Raji (cell line): Measurements from ENCODE around the gene FSTL4.

Source experiments
- POLR2A ChIP-seq: IDR thresholded peaks from 2 replicates; pipeline ENCODE4 v1.6.1; 2011; ENCODE audit warnings: low read depth, low read length, control low read depth; ENCODE audit not compliant: insufficient read depth

The FSTL4 gene

GRCh38 chr5:133427121-133427777 lies 185.1 kb downstream of the FSTL4 start:
- no peak for TF ChIP-seq POLR2A

- TF ChIP-seq POLR2A = no peak
Measured at GRCh38 chr5:133426264-133426663, 186.1 kb downstream of the FSTL4 start.

- TF ChIP-seq POLR2A = no peak
Measured at GRCh38 chr5:133425764-133426163, 186.6 kb downstream of the FSTL4 start.

- no peak for TF ChIP-seq POLR2A
Measured at GRCh38 chr5:133425222-133425621, 187.1 kb downstream of the FSTL4 start.

- no peak for TF ChIP-seq POLR2A
Measured at GRCh38 chr5:133423618-133424282, 188.6 kb downstream of the FSTL4 start.

- TF ChIP-seq POLR2A = no peak
Measured at GRCh38 chr5:133423011-133423617, 189.2 kb downstream of the FSTL4 start.

GRCh38 chr5:133421806-133422205 lies 190.5 kb downstream of the FSTL4 start:
- no peak for TF ChIP-seq POLR2A

GRCh38 chr5:133421394-133421793 lies 190.9 kb downstream of the FSTL4 start:
- no peak for TF ChIP-seq POLR2A

- TF ChIP-seq POLR2A = no peak
Measured at GRCh38 chr5:133420440-133421301, 191.7 kb downstream of the FSTL4 start.

- no peak for TF ChIP-seq POLR2A
Measured at GRCh38 chr5:133415906-133416305, 196.4 kb downstream of the FSTL4 start.

- TF ChIP-seq POLR2A = no peak
Measured at GRCh38 chr5:133415506-133415905, 196.8 kb downstream of the FSTL4 start.

GRCh38 chr5:133412661-133413060 lies 199.7 kb downstream of the FSTL4 start:
- TF ChIP-seq POLR2A = no peak

- no peak for TF ChIP-seq POLR2A
Measured at GRCh38 chr5:133410335-133410828, 202.0 kb downstream of the FSTL4 start.

- no peak for TF ChIP-seq POLR2A
Measured at GRCh38 chr5:133409210-133409674, 203.1 kb downstream of the FSTL4 start.

- no peak for TF ChIP-seq POLR2A
Measured at GRCh38 chr5:133408322-133408721, 204.0 kb downstream of the FSTL4 start.
